ENCODE measurements around the gene HOXC5. TPM values are rescaled to one million over a fixed set of nuclear protein-coding genes. Genes with fewer than 3 reads are reported as not detected.

HOXC5 gene
- total RNA-seq, 1 experiment from 2014 or later = not detected

- no peaks in the 10 kb centered on the region for H3K79me2 ChIP-seq (ENCODE audit: low read length)
- H3K4me3 ChIP-seq (ENCODE audit: low read length) = no peak overlapping the region
- H3K36me3 ChIP-seq (ENCODE audit: insufficient read depth, low read length) = no peaks in the 10 kb centered on the region
- H4K20me1 ChIP-seq (ENCODE audit: insufficient read depth, low read depth, low read length) = no peaks in the 10 kb centered on the region
- no peak for DNase-seq
- no peaks in the 10 kb centered on the region for H3K9me2 ChIP-seq (replicated peaks; ENCODE audit: insufficient read depth, low read length)
- H3K27me3 ChIP-seq (ENCODE audit: low read length) = no peaks in the 10 kb centered on the region
- no peaks in the 10 kb centered on the region for H3K9me3 ChIP-seq (ENCODE audit: low read length)
- H3K9ac ChIP-seq (ENCODE audit: low read length) = no peak overlapping the region
- peaks cover 14% of the 10 kb centered on the region for H3K4me1 ChIP-seq (ENCODE audit: low read length)
- H3K4me2 ChIP-seq (ENCODE audit: low read depth, low read length, poor library complexity, severe bottlenecking) = no peak overlapping the region
- no peak overlapping the region for H2AFZ ChIP-seq (ENCODE audit: low read length)
- H3K27ac ChIP-seq (ENCODE audit: low read length) = no peak overlapping the region
These were observed 34.0 kb upstream of the HOXC5 start for GRCh38 chr12:53998900-53999236.

- H3K27me3 ChIP-seq (ENCODE audit: low read length) = no peaks in the 10 kb centered on the region
- H3K9me2 ChIP-seq (replicated peaks; ENCODE audit: insufficient read depth, low read length) = no peaks in the 10 kb centered on the region
- H3K9ac ChIP-seq (ENCODE audit: low read length) = no peak overlapping the region
- no peaks in the 10 kb centered on the region for H4K20me1 ChIP-seq (ENCODE audit: insufficient read depth, low read depth, low read length)
- H3K4me3 ChIP-seq (ENCODE audit: low read length) = no peak overlapping the region
- no peak overlapping the region for H3K27ac ChIP-seq (ENCODE audit: low read length)
- H2AFZ ChIP-seq (ENCODE audit: low read length) = no peak overlapping the region
- DNase-seq = no peak
- H3K9me3 ChIP-seq (ENCODE audit: low read length) = no peaks in the 10 kb centered on the region
- H3K4me2 ChIP-seq (ENCODE audit: low read depth, low read length, poor library complexity, severe bottlenecking) = no peak overlapping the region
- H3K79me2 ChIP-seq (ENCODE audit: low read length) = no peaks in the 10 kb centered on the region
- H3K36me3 ChIP-seq (ENCODE audit: insufficient read depth, low read length) = no peaks in the 10 kb centered on the region
- H3K4me1 ChIP-seq (ENCODE audit: low read length) = peaks cover 14% of the 10 kb centered on the region
These were observed 33.2 kb upstream of the HOXC5 start for GRCh38 chr12:53999559-54000115.

- H2AFZ ChIP-seq (ENCODE audit: low read length) = no peak within 1 kb of the TSS
These were observed 32.4 kb upstream of the HOXC5 start, which contains the start of gene HOXC9 for GRCh38 chr12:54000116-54001114. Gene HOXC9, plus strand, starts transcription at chr12:54000161. Its CDS starts 28 bp downstream, at chr12:54000189.

GRCh38 chr12:54001283-54002187 lies 31.3 kb upstream of the HOXC5 start:
- Histone ChIP-seq H3K27me3 (ENCODE audit: low read length) (no peaks in the 10 kb centered on the region), H4K20me1 (ENCODE audit: insufficient read depth, low read depth, low read length) (no peaks in the 10 kb centered on the region), H3K9me2 (replicated peaks; ENCODE audit: insufficient read depth, low read length) (no peaks in the 10 kb centered on the region), H3K79me2 (ENCODE audit: low read length) (no peaks in the 10 kb centered on the region), H3K9ac (ENCODE audit: low read length) (no peak overlapping the region), H3K9me3 (ENCODE audit: low read length) (no peaks in the 10 kb centered on the region), H3K4me1 (ENCODE audit: low read length) (peaks cover 6% of the 10 kb centered on the region), H2AFZ (ENCODE audit: low read length) (no peak overlapping the region), H3K4me2 (ENCODE audit: low read depth, low read length, poor library complexity, severe bottlenecking) (no peak overlapping the region), H3K27ac (ENCODE audit: low read length) (no peak overlapping the region), H3K36me3 (ENCODE audit: insufficient read depth, low read length) (no peaks in the 10 kb centered on the region), H3K4me3 (ENCODE audit: low read length) (no peak overlapping the region)
- DNase-seq = no peak

More at GRCh38 chr12:54000116-54001114, 32.4 kb upstream of the HOXC5 start, which contains the start of gene HOXC9:
- Histone ChIP-seq H3K27ac (ENCODE audit: low read length) (no peak within 1 kb of the TSS), H3K4me1 (ENCODE audit: low read length) (peaks cover 8% of the 10 kb centered on the region), H3K27me3 (ENCODE audit: low read length) (no peaks in the 10 kb centered on the region), H3K36me3 (ENCODE audit: insufficient read depth, low read length) (no peaks in the 10 kb centered on the region), H3K9me3 (ENCODE audit: low read length) (no peaks in the 10 kb centered on the region), H3K79me2 (ENCODE audit: low read length) (no peaks in the 10 kb centered on the region), H3K9ac (ENCODE audit: low read length) (no peak within 1 kb of the TSS), H3K4me2 (ENCODE audit: low read depth, low read length, poor library complexity, severe bottlenecking) (no peak within 1 kb of the TSS), H3K9me2 (replicated peaks; ENCODE audit: insufficient read depth, low read length) (no peaks in the 10 kb centered on the region), H3K4me3 (ENCODE audit: low read length) (no peak within 1 kb of the TSS), H4K20me1 (ENCODE audit: insufficient read depth, low read depth, low read length) (no peaks in the 10 kb centered on the region)
- no peak for DNase-seq

- no peak for DNase-seq
- H3K9me3 ChIP-seq (ENCODE audit: low read length) = no peaks in the 10 kb centered on the region
- no peak overlapping the region for H3K4me2 ChIP-seq (ENCODE audit: low read depth, low read length, poor library complexity, severe bottlenecking)
- H3K4me1 ChIP-seq (ENCODE audit: low read length) = peaks cover 8% of the 10 kb centered on the region
- no peaks in the 10 kb centered on the region for H4K20me1 ChIP-seq (ENCODE audit: insufficient read depth, low read depth, low read length)
- no peaks in the 10 kb centered on the region for H3K27me3 ChIP-seq (ENCODE audit: low read length)
- H3K4me3 ChIP-seq (ENCODE audit: low read length) = no peak overlapping the region
- no peaks in the 10 kb centered on the region for H3K36me3 ChIP-seq (ENCODE audit: insufficient read depth, low read length)
- no peak overlapping the region for H3K27ac ChIP-seq (ENCODE audit: low read length)
- no peak overlapping the region for H3K9ac ChIP-seq (ENCODE audit: low read length)
- H2AFZ ChIP-seq (ENCODE audit: low read length) = no peak overlapping the region
- H3K9me2 ChIP-seq (replicated peaks; ENCODE audit: insufficient read depth, low read length) = no peaks in the 10 kb centered on the region
- no peaks in the 10 kb centered on the region for H3K79me2 ChIP-seq (ENCODE audit: low read length)
These were observed 30.5 kb upstream of the HOXC5 start for GRCh38 chr12:54002278-54002914.

- Histone ChIP-seq H3K27ac (ENCODE audit: low read length) (no peak overlapping the region), H4K20me1 (ENCODE audit: insufficient read depth, low read depth, low read length) (no peaks in the 10 kb centered on the region), H3K4me3 (ENCODE audit: low read length) (no peak overlapping the region), H3K9ac (ENCODE audit: low read length) (no peak overlapping the region), H3K9me3 (ENCODE audit: low read length) (no peaks in the 10 kb centered on the region), H3K36me3 (ENCODE audit: insufficient read depth, low read length) (no peaks in the 10 kb centered on the region), H3K27me3 (ENCODE audit: low read length) (no peaks in the 10 kb centered on the region), H3K4me1 (ENCODE audit: low read length) (peaks cover 8% of the 10 kb centered on the region), H3K79me2 (ENCODE audit: low read length) (no peaks in the 10 kb centered on the region), H2AFZ (ENCODE audit: low read length) (no peak overlapping the region), H3K9me2 (replicated peaks; ENCODE audit: insufficient read depth, low read length) (no peaks in the 10 kb centered on the region), H3K4me2 (ENCODE audit: low read depth, low read length, poor library complexity, severe bottlenecking) (no peak overlapping the region)
- DNase-seq = no peak
These were observed 29.9 kb upstream of the HOXC5 start for GRCh38 chr12:54002915-54003389.

GRCh38 chr12:54003625-54004024 lies 29.2 kb upstream of the HOXC5 start:
- H3K79me2 ChIP-seq (ENCODE audit: low read length) = no peaks in the 10 kb centered on the region
- no peak overlapping the region for H3K4me2 ChIP-seq (ENCODE audit: low read depth, low read length, poor library complexity, severe bottlenecking)
- no peak overlapping the region for H2AFZ ChIP-seq (ENCODE audit: low read length)
- H3K36me3 ChIP-seq (ENCODE audit: insufficient read depth, low read length) = no peaks in the 10 kb centered on the region
- H3K4me1 ChIP-seq (ENCODE audit: low read length) = peaks cover 8% of the 10 kb centered on the region
- no peaks in the 10 kb centered on the region for H3K9me2 ChIP-seq (replicated peaks; ENCODE audit: insufficient read depth, low read length)
- H3K4me3 ChIP-seq (ENCODE audit: low read length) = no peak overlapping the region
- H3K9me3 ChIP-seq (ENCODE audit: low read length) = no peaks in the 10 kb centered on the region
- H4K20me1 ChIP-seq (ENCODE audit: insufficient read depth, low read depth, low read length) = no peaks in the 10 kb centered on the region
- DNase-seq = no peak
- no peak overlapping the region for H3K27ac ChIP-seq (ENCODE audit: low read length)
- H3K27me3 ChIP-seq (ENCODE audit: low read length) = no peaks in the 10 kb centered on the region
- H3K9ac ChIP-seq (ENCODE audit: low read length) = no peak overlapping the region
